ENCODE measurements around the gene DYRK3. TPM values are rescaled to one million over a fixed set of nuclear protein-coding genes. Genes with fewer than 3 reads are reported as not detected.
A peak's percentile ranks its signal among the peaks of the same experiment; 100 is the strongest.

The DYRK3 gene
- total and polyA plus RNA-seq, 10 of the 15 experiments (the other 5 are each of a cell fraction or from before 2014, with no cell fraction given) = 1.6 to 12.9 (median 10.3) TPM

- TF ChIP-seq SRF (IDR thresholded peaks at IDR 0.05; ENCODE audit: low read depth in 2 of 2, low read length in 2 of 2) (0 out of 4 replicates have a peak, but pooled peaks of 1 of the 2 experiments have one; percentile 47), KAT2A (conservative IDR thresholded peaks at IDR 0.05; ENCODE audit: control insufficient read depth, low read depth, low read length) (no peak), ELK1 (IDR thresholded peaks at IDR 0.05; ENCODE audit: low read depth, low read length) (no peak), EED (IDR thresholded peaks at IDR 0.05; ENCODE audit: low read depth) (peak; percentile 96), NFXL1 (IDR thresholded peaks at IDR 0.05; ENCODE audit: borderline replicate concordance) (no peak), PBX3 (IDR thresholded peaks at IDR 0.05; ENCODE audit: insufficient replicate concordance, low read depth, low read length) (peak; percentile 57), USF1 (IDR thresholded peaks at IDR 0.05; ENCODE audit: borderline replicate concordance, extremely low read length, insufficient read depth, low read depth, low read length) (no peak), STAT3 (IDR thresholded peaks at IDR 0.05; ENCODE audit: low read depth, low read length) (no peak), E2F8 (IDR thresholded peaks at IDR 0.05; ENCODE audit: low read depth, partially characterized antibody) (no peak), EZH2 (IDR thresholded peaks at IDR 0.05; ENCODE audit: borderline replicate concordance, control insufficient read depth, low read depth, low read length) (peak; percentile 80; the same call in 1 of the 2 replicates), MXI1 (IDR thresholded peaks at IDR 0.05; ENCODE audit: low read depth, low read length) (0 out of 2 replicates have a peak, but pooled peaks have one; percentile 28), SMAD5 (IDR thresholded peaks at IDR 0.05; ENCODE audit: low read depth) (no peak), KDM1A (IDR thresholded peaks at IDR 0.05; ENCODE audit: borderline replicate concordance) (no peak), FOXM1 (IDR thresholded peaks at IDR 0.05; ENCODE audit: low read depth, low read length) (peak; percentile 91), ZZZ3 (IDR thresholded peaks at IDR 0.05; ENCODE audit: control insufficient read depth, insufficient read length, low read depth) (no peak), CREB1 (IDR thresholded peaks at IDR 0.05; ENCODE audit: low read depth) (peak; percentile 56; the same call in 1 of the 2 replicates), NR2F1 (conservative IDR thresholded peaks at IDR 0.05) (peak; percentile 100), LARP7 (IDR thresholded peaks at IDR 0.05) (no peak), NFYA (IDR thresholded peaks at IDR 0.05; ENCODE audit: borderline replicate concordance, low read depth, low read length) (no peak), MEF2A (IDR thresholded peaks at IDR 0.05; ENCODE audit: insufficient read depth, low read depth, low read length) (peak; percentile 64; the same call in 1 of the 2 replicates), CHD1 (IDR thresholded peaks at IDR 0.05; ENCODE audit: low read depth, low read length) (no peak), ZSCAN29 (IDR thresholded peaks at IDR 0.05) (peak; percentile 92), BRCA1 (IDR thresholded peaks at IDR 0.05; ENCODE audit: low read depth, low read length) (no peak), ZNF24 (IDR thresholded peaks at IDR 0.05) (peak; percentile 78), JUNB (IDR thresholded peaks at IDR 0.05) (peak; percentile 66), MYC (IDR thresholded peaks at IDR 0.05; ENCODE audit: insufficient read depth, insufficient read length, insufficient replicate concordance, low read length, severe bottlenecking) (no peak), DPF2 (IDR thresholded peaks at IDR 0.05) (peak; percentile 99)
Observed at GRCh38 chr1:206679738-206680211, 44.4 kb downstream of the DYRK3 start (continued).
